Omental fat pad (tissue), 4 donors: ENCODE measurements around the gene NKAIN2. TPM values are rescaled to one million over a fixed set of nuclear protein-coding genes. Genes with fewer than 3 reads are reported as not detected.

Experiments
- ATAC-seq: fragments of 150-250 bp; one replicate; pipeline ENCODE4 v1.9.1; 2016; ENCODE audit warnings: mild to moderate bottlenecking, moderate library complexity; ENCODE audit not compliant: low FRiP score
- DNase-seq: peaks from one replicate; pipeline ENCODE4 v3.0.0-alpha.2; 2019; ENCODE audit warnings: low spot score
- CTCF ChIP-seq, 3 donors: fragments of 450-650 bp; IDR thresholded peaks; one replicate each; pipeline ENCODE4 v1.5.1; 2016 to 2017; ENCODE audit warnings: antibody characterized with exemption in 3 of 3, mild to moderate bottlenecking in 3 of 3, moderate library complexity in 2 of 3
- total RNA-seq, 4 donors: library from RNA; depleted of rRNA; stranded (reverse); fragments of >200 nt; gene quantifications; one replicate each; pipeline ENCODE4 v1.1.0, GENCODE V29; 2016

NKAIN2 gene
- total RNA-seq, 4 donors from 2014 or later, result not detected

GRCh38 chr6:124028117-124028516 is 224.5 kb downstream of the NKAIN2 start:
- ATAC-seq, result no peak
- DNase-seq, result no peak
- TF ChIP-seq CTCF (IDR thresholded peaks at IDR 0.05), result no peak

- no peak for TF ChIP-seq CTCF (IDR thresholded peaks at IDR 0.05)
- ATAC-seq (no peak), DNase-seq (no peak)
Measured at GRCh38 chr6:124029567-124029966, 225.9 kb downstream of the NKAIN2 start.

GRCh38 chr6:124033501-124033900 is 229.8 kb downstream of the NKAIN2 start:
- ATAC-seq, result no peak
- TF ChIP-seq CTCF (IDR thresholded peaks at IDR 0.05), result no peak
- DNase-seq, result no peak

- TF ChIP-seq CTCF (IDR thresholded peaks at IDR 0.05), result no peak
- ATAC-seq, result no peak
- no peak for DNase-seq
Measured at GRCh38 chr6:124036384-124036783, 232.7 kb downstream of the NKAIN2 start.

- DNase-seq (no peak), ATAC-seq (no peak)
- TF ChIP-seq CTCF (IDR thresholded peaks at IDR 0.05), result no peak
Measured at GRCh38 chr6:124040655-124041054, 237.0 kb downstream of the NKAIN2 start.

- DNase-seq, result no peak
- TF ChIP-seq CTCF (IDR thresholded peaks at IDR 0.05), result no peak
- no peak for ATAC-seq
Measured at GRCh38 chr6:124052120-124052519, 248.5 kb downstream of the NKAIN2 start.

GRCh38 chr6:124053315-124053714 is 249.7 kb downstream of the NKAIN2 start:
- DNase-seq (no peak), ATAC-seq (no peak)
- no peak for TF ChIP-seq CTCF (IDR thresholded peaks at IDR 0.05)
